Hepatocyte (in vitro differentiated cells): ENCODE data around the gene THSD1. TPM values are rescaled to one million over a fixed set of nuclear protein-coding genes. Genes with fewer than 3 reads are reported as not detected.
"Not testable (repeated sequence)": the region's sequence is repeated elsewhere in the genome, so short reads cannot be mapped to it uniquely, and the experiment has no call there.

Experiments
- DNase-seq: peaks from one replicate; pipeline ENCODE4 v3.0.0-alpha.2; 2016; ENCODE audit warnings: low spot score
- H2AFZ ChIP-seq: fragments of 200-600 bp; sonication (generic); 2 replicates; pipeline ENCODE4 v1.6.0; 2016; ENCODE audit warnings: antibody characterized with exemption, mild to moderate bottlenecking
- H3K27ac ChIP-seq: fragments of 200-600 bp; sonication (generic); 2 replicates; pipeline ENCODE4 v1.5.1; 2016; ENCODE audit warnings: mild to moderate bottlenecking
- H3K27me3 ChIP-seq: fragments of 200-600 bp; sonication (generic); 2 replicates; pipeline ENCODE4 v1.6.1; 2016
- H3K36me3 ChIP-seq: fragments of 200-600 bp; sonication (generic); replicated peaks from 2 replicates; pipeline ENCODE4 v1.5.1; 2016; ENCODE audit warnings: low read depth; ENCODE audit not compliant: insufficient read depth
- H3K4me1 ChIP-seq: fragments of 200-600 bp; sonication (generic); 2 replicates; pipeline ENCODE4 v1.5.1; 2016; ENCODE audit warnings: mild to moderate bottlenecking, moderate library complexity; ENCODE audit not compliant: insufficient read depth
- H3K4me2 ChIP-seq: fragments of 200-600 bp; sonication (generic); 2 replicates; pipeline ENCODE4 v1.6.0; 2016
- H3K4me3 ChIP-seq: fragments of 200-600 bp; sonication (generic); 2 replicates; pipeline ENCODE4 v1.5.1; 2016; ENCODE audit warnings: mild to moderate bottlenecking
- H3K79me2 ChIP-seq: fragments of 200-600 bp; sonication (generic); 2 replicates; pipeline ENCODE4 v1.6.0; 2017; ENCODE audit warnings: mild to moderate bottlenecking
- H3K9me2 ChIP-seq: fragments of 200-600 bp; sonication (generic); replicated peaks from 2 replicates; pipeline ENCODE4 v1.6.0; 2017; ENCODE audit warnings: mild to moderate bottlenecking; ENCODE audit not compliant: insufficient read depth
- H3K9me3 ChIP-seq: fragments of 200-600 bp; sonication (generic); 2 replicates; pipeline ENCODE4 v1.5.1; 2016; ENCODE audit warnings: low read depth, mild to moderate bottlenecking
- H4K20me1 ChIP-seq: fragments of 200-600 bp; sonication (generic); 2 replicates; pipeline ENCODE4 v1.6.0; 2016; ENCODE audit warnings: mild to moderate bottlenecking; ENCODE audit not compliant: insufficient read depth, poor library complexity, severe bottlenecking
- EZH2 ChIP-seq: fragments of 200-600 bp; sonication (generic); IDR thresholded peaks from 2 replicates; pipeline ENCODE4 v1.6.1; 2016; ENCODE audit warnings: antibody characterized with exemption, mild to moderate bottlenecking, borderline replicate concordance
- EZH2phosphoT487 ChIP-seq: fragments of 200-600 bp; sonication (generic); IDR thresholded peaks from one replicate; pipeline ENCODE4 v1.6.1; 2018; ENCODE audit warnings: antibody characterized with exemption, mild to moderate bottlenecking, low read depth, moderate library complexity; ENCODE audit not compliant: unreplicated experiment, severe bottlenecking
- WGBS: methylation state at CpG from one replicate; pipeline ENCODE4 v1.1.6; 2016; ENCODE audit warnings: low lambda C conversion rate; ENCODE audit errors: missing lambda C conversion rate; 5-methylcytosine and 5-hydroxymethylcytosine counted together
- polyA plus RNA-seq: library from polyadenylated mRNA; unstranded; fragments of >200 nt; fragmentation: Nextera tagmentation; extraction: Ambion mirVana; gene quantifications from 2 replicates; pipeline ENCODE4 v1.2.1, GENCODE V29; 2016
- small RNA-seq: library from RNA; depleted of rRNA; stranded (forward); fragments of <200 nt; gene quantifications from one replicate; pipeline ENCODE3, GENCODE V24; 2014
- total RNA-seq: library from RNA; depleted of rRNA; stranded (reverse); fragments of >200 nt; gene quantifications from 2 replicates; pipeline ENCODE4 v1.2.3, GENCODE V29; 2014
- TF ChIP-seq, protein P1 (sequence below): fragments of 200-600 bp; sonication (generic); IDR thresholded peaks from 2 replicates; pipeline ENCODE4 v1.5.1; 2016; ENCODE audit warnings: antibody characterized with exemption, mild to moderate bottlenecking; ENCODE audit not compliant: poor library complexity

The THSD1 gene
- total and polyA plus RNA-seq, 2 experiments from 2014 or later, result 1.00 to 1.4 TPM

DNA sequence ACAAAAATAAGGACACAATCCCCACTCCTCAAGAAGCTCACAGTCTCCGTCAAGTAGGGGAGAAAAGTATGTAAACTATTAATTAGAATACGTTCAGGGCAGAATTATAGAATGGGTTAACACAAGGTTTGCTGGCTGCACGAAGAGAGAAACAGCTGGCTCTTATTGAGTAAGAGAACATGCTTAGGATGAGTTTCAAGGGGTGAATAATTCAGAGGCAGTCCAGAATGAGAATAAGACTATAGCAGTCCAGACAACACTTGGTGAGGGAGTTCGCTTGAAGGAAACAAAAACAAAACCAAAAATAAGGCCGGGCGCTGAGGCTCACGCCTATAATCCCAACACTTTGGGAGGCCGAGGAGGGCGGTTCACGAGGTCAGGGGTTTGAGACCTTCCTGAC is 61.9 kb downstream of the THSD1 start:
- no peak overlapping the region for H2AFZ ChIP-seq
- TF ChIP-seq EZH2phosphoT487, result no peak
- TF ChIP-seq, protein P1, sequence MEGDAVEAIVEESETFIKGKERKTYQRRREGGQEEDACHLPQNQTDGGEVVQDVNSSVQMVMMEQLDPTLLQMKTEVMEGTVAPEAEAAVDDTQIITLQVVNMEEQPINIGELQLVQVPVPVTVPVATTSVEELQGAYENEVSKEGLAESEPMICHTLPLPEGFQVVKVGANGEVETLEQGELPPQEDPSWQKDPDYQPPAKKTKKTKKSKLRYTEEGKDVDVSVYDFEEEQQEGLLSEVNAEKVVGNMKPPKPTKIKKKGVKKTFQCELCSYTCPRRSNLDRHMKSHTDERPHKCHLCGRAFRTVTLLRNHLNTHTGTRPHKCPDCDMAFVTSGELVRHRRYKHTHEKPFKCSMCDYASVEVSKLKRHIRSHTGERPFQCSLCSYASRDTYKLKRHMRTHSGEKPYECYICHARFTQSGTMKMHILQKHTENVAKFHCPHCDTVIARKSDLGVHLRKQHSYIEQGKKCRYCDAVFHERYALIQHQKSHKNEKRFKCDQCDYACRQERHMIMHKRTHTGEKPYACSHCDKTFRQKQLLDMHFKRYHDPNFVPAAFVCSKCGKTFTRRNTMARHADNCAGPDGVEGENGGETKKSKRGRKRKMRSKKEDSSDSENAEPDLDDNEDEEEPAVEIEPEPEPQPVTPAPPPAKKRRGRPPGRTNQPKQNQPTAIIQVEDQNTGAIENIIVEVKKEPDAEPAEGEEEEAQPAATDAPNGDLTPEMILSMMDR, result no peak
- TF ChIP-seq EZH2, result no peak
- H3K4me2 ChIP-seq, result no peak overlapping the region
- no peaks in the 10 kb centered on the region for H3K9me3 ChIP-seq
- H3K9me2 ChIP-seq, result no peaks in the 10 kb centered on the region
- no peaks in the 10 kb centered on the region for H3K36me3 ChIP-seq
- H3K27me3 ChIP-seq, result no peaks in the 10 kb centered on the region
- no peaks in the 10 kb centered on the region for H3K4me1 ChIP-seq
- H3K4me3 ChIP-seq, result no peak overlapping the region
- DNase-seq, result no peak
- 91% methylated on average over 10 of the region's 10 CpGs for WGBS
- H3K79me2 ChIP-seq, result no peaks in the 10 kb centered on the region
- H3K27ac ChIP-seq, result no peak overlapping the region
- H4K20me1 ChIP-seq, result no peaks in the 10 kb centered on the region

DNA sequence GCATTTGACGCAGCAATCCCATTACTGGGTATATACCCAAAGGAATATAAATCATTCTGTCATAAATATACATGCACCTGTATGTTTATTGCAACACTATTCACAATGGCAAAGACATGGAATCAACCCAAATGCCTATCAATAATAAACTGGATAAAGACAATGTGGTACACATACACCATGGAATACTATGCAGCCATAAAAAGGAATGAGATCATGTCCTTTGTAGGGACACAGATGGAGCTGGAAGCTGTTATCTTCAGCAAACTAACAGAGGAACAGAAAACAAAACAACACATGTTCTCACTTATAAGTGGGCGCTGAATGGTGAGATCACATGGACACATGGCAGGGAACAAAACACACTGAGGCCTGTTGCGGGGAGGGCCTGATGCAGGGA is 63.8 kb downstream of the THSD1 start:
- not testable (repeated sequence) for DNase-seq, H3K27ac ChIP-seq, H3K4me1 ChIP-seq, H3K9me3 ChIP-seq, H3K36me3 ChIP-seq, H4K20me1 ChIP-seq, H3K9me2 ChIP-seq, H3K79me2 ChIP-seq, H3K4me3 ChIP-seq, H3K4me2 ChIP-seq, H3K27me3 ChIP-seq, H2AFZ ChIP-seq
- 94% methylated on average over 3 of the region's 3 CpGs for WGBS

DNA sequence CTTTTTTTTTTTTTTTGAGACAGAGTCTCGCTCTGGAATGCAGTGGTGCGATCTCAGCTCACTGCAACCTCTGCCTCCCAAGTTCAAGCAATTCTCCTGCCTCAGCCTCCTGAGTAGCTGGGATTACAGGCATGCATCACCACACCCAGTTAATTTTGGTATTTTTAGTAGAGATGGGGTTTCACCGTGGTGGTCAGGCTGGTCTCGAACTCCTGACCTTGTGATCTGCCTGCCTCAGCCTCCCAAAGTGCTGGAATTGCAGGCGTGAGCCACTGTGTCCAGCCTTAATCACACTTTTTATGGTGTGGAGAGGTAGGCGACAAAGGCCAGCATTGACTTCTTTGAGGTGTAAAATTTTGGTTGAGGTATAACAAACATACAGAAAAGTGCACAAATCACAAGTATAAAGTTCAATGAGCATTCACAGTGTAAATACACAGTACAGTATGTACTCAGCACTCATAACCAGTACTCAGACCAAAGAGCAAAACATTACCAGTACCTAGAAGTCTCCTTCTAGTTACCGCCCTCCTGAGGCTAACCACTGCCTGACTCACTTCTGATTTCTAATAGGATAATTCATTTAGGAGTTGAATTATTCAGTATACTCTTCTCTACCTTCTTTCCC is 68.0 kb downstream of the THSD1 start:
- not testable (repeated sequence) for DNase-seq, H3K27me3 ChIP-seq, H3K9me3 ChIP-seq, H3K4me2 ChIP-seq, H3K9me2 ChIP-seq, H3K4me1 ChIP-seq, H3K4me3 ChIP-seq, H3K79me2 ChIP-seq, H4K20me1 ChIP-seq, H2AFZ ChIP-seq, H3K36me3 ChIP-seq, H3K27ac ChIP-seq
- 90% methylated on average over 7 of the region's 7 CpGs for WGBS

GRCh38 chr13:52334107-52334506 is 71.9 kb downstream of the THSD1 start:
- H3K27me3 ChIP-seq, H4K20me1 ChIP-seq, H3K9me3 ChIP-seq, H3K36me3 ChIP-seq, H2AFZ ChIP-seq, DNase-seq, H3K9me2 ChIP-seq, H3K4me3 ChIP-seq, H3K4me1 ChIP-seq, H3K27ac ChIP-seq, H3K4me2 ChIP-seq, H3K79me2 ChIP-seq: not testable (repeated sequence)
- WGBS, result no CpG with 5 or more reads among the region's 22 CpGs

DNA sequence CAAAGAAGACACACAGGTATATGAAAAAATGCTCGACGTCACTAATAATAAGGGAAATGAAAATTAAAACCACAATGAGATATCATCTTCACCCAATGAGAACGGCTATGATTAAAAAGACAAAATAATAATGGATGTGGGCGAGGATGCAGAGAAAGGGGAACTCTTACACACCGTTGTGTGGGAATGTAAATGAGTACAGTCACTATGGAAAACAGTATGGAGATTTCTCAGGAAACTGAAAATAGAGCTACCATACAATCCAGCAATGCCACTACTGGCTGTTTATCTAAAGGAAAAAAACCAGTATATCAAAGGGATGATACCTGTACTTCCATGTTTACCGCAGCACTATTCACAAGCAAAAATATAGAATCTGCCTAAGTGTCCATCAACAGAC is 74.1 kb downstream of the THSD1 start:
- H3K4me3 ChIP-seq, H3K27ac ChIP-seq, H2AFZ ChIP-seq, H3K79me2 ChIP-seq, H3K4me2 ChIP-seq, H3K27me3 ChIP-seq, H3K9me3 ChIP-seq, H3K36me3 ChIP-seq, H4K20me1 ChIP-seq, DNase-seq, H3K9me2 ChIP-seq, H3K4me1 ChIP-seq: not testable (repeated sequence)
- 94% methylated on average over 3 of the region's 6 CpGs for WGBS

Small RNA genes within 50 kb of the gene (small RNA-seq; reads per million reads assigned to genes)
- not detected for gene RNY4P24

Other genes with a start within 250 kb of the THSD1 start
- gene NEK3, start 246.6 kb downstream of the THSD1 start, total RNA-seq, result 11.0 and 11.2 TPM in 2 replicates
- 11.0 and 15.3 TPM in 2 replicates for gene NEK3, start 246.6 kb downstream of the THSD1 start, polyA plus RNA-seq
- gene VPS36, start 44.5 kb upstream of the THSD1 start, total RNA-seq, result 42.0 and 49.0 TPM in 2 replicates
- 23.5 and 32.3 TPM in 2 replicates for gene VPS36, start 44.5 kb upstream of the THSD1 start, polyA plus RNA-seq
- gene CKAP2, start 49.3 kb upstream of the THSD1 start, total RNA-seq, result 20.7 and 21.4 TPM in 2 replicates
- gene CKAP2, start 49.3 kb upstream of the THSD1 start, polyA plus RNA-seq, result 15.3 and 17.2 TPM in 2 replicates
- gene HNRNPA1L2, start 236.3 kb upstream of the THSD1 start, total RNA-seq, result 2.2 and 2.7 TPM in 2 replicates
- gene HNRNPA1L2, start 236.3 kb upstream of the THSD1 start, polyA plus RNA-seq, result 6.2 and 7.0 TPM in 2 replicates
- gene SUGT1, start 246.7 kb upstream of the THSD1 start, total RNA-seq, result 38.9 and 52.3 TPM in 2 replicates
- gene SUGT1, start 246.7 kb upstream of the THSD1 start, polyA plus RNA-seq, result 46.3 and 51.1 TPM in 2 replicates